ENCODE results near the gene GFI1. TPM values are rescaled to one million over a fixed set of nuclear protein-coding genes. Genes with fewer than 3 reads are reported as not detected.

Gene GFI1
- total and polyA plus RNA-seq, 3 experiments from 2014 or later, result 26.0 to 74.6 (median 70.9) TPM

Other genes with a start within 250 kb of the GFI1 start
- 10 to 100 TPM; 20.1 TPM for gene GLMN, start 187.9 kb downstream of the GFI1 start, total RNA-seq
- 11.1 TPM for gene GLMN, start 187.9 kb downstream of the GFI1 start, polyA plus RNA-seq
- 10 to 100 TPM; 38.6 to 40.7 TPM for gene RPAP2, start 187.9 kb downstream of the GFI1 start, total RNA-seq
- gene RPAP2, start 187.9 kb downstream of the GFI1 start, polyA plus RNA-seq, result 30.8 TPM